GM12864 (cell line): Measurements from ENCODE around the gene MT3.

Source experiments
- DNase-seq: peaks from one replicate; pipeline ENCODE4 v3.0.0-alpha.2; 2011; ENCODE audit warnings: low read depth
- H3K4me3 ChIP-seq: 2 replicates; pipeline ENCODE4 v1.5.1; 2011; ENCODE audit warnings: mild to moderate bottlenecking, low read depth, low read length, control low read depth
- CTCF ChIP-seq: IDR thresholded peaks from 2 replicates; pipeline ENCODE4 v1.5.1; 2011; ENCODE audit warnings: low read depth, mild to moderate bottlenecking, moderate library complexity, low read length, control low read depth, inconsistent platforms; ENCODE audit errors: missing control alignments

The MT3 gene

GRCh38 chr16:56635441-56635967 lies 46.2 kb downstream of the MT3 start:
- H3K4me3 ChIP-seq = no peak overlapping the region
- no peak for TF ChIP-seq CTCF
- DNase-seq = no peak

GRCh38 chr16:56636616-56637413 lies 47.5 kb downstream of the MT3 start:
- no peak for TF ChIP-seq CTCF
- no peak overlapping the region for H3K4me3 ChIP-seq
- DNase-seq = no peak

GRCh38 chr16:56637814-56638750 lies 48.8 kb downstream of the MT3 start, which contains the start of gene MT1A:
TSS of gene MT1A (plus strand) at chr16:56638666. CDS start at chr16:56638739, 73 bp downstream.
- no peak for TF ChIP-seq CTCF
- no peak for DNase-seq
- H3K4me3 ChIP-seq = no peak within 1 kb of the TSS

GRCh38 chr16:56639045-56639444 lies 49.7 kb downstream of the MT3 start:
- H3K4me3 ChIP-seq = no peak overlapping the region
- no peak for TF ChIP-seq CTCF
- no peak for DNase-seq

- no peak for DNase-seq
- no peak overlapping the region for H3K4me3 ChIP-seq
- TF ChIP-seq CTCF = no peak
These were observed 50.7 kb downstream of the MT3 start for GRCh38 chr16:56640076-56640475.
